Activated CD4-positive, alpha-beta T cell treated with anti-CD3 and anti-CD28 coated beads, Interleukin-2, amount 50 U/mL, for 48 hours (primary cell): Measurements from ENCODE around the gene ARSJ.

Source experiments
- DNase-seq, 2 experiments: peaks; one replicate each; pipeline ENCODE4 v3.0.0-alpha.2; 2020

ARSJ gene

DNA sequence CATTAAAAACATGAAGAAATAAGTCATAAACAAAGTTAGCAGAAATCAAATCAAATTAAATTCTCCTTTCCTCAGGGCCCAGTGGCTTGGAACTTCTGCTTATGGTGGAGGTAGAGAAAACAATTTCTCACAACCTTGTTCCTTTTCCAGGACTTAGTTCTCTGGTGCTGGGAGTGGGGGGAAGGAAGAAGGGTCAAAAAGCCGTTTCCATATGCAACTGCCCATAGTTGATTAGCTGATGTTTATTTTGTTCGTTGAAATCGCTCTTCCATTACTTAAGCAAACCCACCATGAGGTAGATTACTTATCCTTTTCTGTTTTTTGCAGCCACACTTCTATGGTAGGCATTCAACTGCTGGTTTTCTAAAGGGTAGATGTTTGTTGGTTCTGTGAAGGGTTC, 94.2 kb downstream of the ARSJ start:
- DNase-seq: no peak

DNA sequence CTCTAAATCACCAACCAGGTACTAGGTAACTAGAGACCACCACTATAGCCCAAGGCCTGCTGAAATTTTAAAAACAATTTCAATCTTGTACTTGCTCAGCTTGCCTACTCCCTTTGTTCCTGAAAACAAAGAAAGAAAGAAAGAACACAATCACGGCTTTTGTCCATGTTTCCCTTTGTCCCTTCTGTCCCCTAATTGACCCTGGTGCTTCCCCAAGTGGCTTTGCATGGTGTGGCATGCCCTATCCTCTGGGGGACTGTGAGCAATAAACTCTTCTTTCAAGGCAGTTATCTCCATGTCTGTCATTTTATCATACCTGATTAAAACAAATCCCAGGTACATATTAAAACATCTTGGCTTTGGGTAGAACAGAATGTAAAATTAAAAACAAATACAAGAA, 94.8 kb downstream of the ARSJ start:
- no peak for DNase-seq

DNA sequence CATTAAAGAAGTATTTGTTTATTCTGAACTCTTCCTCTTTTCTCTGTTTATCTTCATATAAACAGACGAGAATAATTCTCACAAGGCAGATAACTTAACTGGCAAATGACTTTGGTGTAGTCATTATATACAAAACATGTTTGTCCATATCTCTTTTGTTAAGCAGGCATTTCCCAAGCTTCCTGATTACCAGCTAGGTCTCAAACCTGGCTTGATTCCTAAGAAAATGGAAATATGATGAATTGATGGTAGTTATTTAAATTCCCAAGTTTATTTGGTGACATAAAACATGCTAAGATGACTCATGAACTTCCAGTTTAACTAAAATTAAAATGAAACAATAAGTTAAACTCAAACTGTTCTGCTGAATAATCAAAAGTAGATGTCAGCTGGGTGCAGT, 96.8 kb downstream of the ARSJ start:
- no peak for DNase-seq

DNA sequence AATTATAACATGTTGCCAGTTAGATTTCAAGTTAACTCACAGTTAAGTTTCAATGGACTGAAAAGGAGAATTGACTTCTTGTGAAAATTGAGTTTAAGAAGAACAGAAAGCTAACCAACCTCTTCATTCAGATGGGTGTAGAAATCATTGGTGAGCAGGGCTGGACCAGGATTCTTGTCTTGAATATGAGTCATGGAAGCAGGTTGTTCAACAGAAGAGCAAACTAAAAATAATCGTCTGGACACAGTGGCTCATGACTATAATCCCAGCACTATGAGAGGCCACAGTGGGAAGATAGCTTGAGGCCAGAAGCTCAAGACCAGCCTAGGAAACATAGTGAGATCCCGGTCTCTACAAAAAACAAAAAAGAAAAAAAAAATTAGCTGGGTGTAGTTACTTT, 98.2 kb downstream of the ARSJ start:
- DNase-seq: no peak

DNA sequence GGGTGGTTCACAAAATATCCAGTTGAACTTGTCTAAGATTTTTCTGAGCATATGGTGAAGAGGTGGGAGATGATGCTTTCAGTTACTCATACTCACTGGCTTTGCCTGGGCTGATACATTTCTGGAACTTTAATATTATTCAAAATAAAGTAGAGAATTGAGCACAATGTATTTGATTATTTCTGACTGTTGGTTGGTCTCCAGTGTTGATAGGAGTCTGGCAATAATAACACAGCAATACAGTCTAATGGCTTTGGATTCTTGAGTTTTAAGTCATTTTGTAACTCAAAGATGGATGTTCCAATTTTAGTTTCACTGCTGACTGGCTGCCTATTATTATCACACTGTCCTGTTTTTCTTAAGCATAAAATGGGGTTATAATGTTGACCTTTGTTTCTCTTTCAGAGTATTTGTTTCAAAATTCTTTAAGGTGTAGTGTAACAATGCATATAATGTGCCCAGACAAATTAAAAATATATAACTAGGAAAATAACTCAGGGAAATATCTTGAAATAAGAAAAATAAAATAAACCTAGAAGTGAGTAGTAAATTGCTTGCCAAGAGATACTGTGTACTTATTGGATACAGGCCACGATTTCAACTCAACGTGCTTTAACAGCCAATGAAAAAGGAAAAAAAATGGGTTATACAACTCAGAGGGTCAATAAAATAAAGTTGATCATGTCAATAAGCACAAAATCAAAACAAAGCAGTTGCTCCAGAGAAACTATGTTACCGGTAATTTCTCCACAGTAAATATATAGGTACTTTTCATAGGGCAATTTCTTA, 99.0 kb downstream of the ARSJ start:
- no peak for DNase-seq

DNA sequence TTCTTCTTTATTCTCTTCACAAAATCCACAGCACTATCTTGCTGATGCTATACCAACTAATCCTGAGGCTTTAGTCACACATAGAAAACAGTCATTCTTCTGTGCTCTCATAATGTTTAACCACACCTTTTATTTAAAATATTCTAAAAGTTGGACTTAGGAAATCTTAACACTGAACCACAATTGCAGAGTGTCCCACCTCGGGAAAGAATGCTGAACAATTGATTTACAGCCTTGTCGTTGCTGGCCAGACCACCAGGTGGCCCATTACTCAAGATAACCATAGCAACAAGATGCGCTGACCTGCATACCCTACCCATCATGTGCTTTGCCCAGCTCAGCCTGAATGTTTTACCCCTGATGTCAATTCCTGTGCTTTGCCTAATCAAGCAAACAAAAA, 100.8 kb downstream of the ARSJ start:
- no peak for DNase-seq

DNA sequence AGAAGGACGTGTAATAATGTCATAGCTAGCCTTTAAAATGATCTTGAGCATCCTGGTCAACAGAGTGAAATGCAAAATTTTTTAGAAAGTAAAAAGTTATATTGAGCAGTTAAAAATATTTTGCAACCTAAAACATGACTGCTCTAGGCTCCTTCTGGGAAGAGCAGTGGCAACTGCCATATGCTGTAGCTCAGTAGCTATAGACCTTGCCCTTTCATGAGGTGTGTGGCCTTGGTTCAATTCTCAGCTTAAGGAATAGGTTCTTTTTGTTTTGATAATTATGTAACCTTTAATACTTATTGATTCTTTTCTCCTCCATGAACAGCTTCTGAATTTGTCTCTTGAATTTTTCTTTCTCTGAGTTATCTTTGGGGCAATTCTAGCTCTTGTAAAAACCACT, 105.0 kb downstream of the ARSJ start:
- no peak for DNase-seq

DNA sequence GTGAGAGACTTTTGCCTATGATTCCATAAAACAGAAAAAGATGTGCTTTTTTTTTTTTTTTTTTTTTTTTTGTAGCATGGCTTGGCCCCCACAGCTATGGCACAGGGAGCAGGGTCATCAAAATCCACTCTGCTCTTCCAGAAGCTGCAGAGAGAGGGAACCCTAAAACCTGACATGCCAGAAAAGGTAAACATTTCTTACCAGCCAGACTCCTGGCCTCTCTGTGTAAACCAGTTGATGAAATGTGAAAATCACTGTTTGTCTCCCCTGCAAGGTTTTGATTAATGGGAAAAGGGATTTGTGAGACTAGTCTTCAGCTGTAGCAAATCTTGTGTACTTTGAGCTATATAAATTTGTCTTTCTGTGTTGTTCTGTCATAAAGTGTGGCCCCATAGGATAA, 105.9 kb downstream of the ARSJ start:
- no peak for DNase-seq

DNA sequence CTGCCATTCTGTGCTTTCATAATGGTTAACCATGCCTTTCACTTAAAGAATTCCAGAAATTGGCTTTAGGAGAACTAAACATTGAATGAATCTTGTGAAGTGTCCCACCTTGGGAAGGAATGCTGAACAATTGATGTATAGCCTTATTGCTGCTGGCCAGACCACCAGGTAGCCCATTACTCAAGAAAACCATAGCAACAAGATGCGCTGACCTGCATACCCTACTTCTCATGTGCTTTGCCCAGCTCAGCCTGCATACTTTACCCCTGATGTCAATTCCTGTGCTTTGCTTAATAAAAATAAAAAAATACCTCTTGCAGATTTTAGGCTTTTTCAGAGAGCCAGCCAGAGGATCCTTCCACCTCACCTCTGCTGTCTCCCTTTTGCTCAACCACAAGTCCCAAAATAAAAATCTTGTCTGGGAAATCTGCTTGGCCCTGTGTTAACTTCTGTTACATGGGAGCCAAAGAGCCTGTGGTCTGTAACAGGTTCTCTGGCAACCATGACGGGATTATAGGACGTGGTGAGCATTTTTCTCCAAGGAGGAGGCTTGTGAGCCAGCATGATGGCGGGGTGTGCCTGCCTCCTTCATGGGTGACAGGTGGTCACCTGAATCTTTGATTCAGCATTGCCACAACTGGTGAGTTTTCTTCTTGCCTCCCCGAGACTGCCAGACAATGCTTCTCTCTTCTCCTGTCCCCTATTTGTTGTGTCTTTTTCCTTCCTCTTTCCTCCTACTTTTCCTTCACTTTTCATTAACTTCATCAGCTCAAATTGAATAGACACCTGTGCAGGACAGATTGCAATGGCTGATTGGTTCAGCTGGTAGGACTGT, 106.8 kb downstream of the ARSJ start:
- no peak for DNase-seq

DNA sequence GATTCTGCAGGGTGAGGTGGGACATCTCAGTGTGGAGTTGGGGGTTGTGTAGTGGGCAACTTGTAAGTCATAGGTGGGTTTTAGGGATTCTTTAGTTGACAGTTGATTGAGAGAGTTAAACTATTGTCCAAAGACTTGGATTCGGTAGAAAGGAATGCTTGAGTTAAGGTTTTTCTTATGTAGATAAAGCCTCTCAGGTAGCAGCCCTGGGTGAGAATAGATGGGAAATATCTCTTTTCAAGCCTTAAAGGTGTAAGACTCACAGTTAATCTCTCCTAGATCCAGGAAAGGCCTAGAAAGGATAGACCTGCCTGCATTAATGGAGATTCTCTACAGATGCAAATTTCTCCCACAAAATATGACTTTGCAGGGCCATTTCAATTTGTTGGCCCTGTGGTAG, 108.4 kb downstream of the ARSJ start:
- no peak for DNase-seq

DNA sequence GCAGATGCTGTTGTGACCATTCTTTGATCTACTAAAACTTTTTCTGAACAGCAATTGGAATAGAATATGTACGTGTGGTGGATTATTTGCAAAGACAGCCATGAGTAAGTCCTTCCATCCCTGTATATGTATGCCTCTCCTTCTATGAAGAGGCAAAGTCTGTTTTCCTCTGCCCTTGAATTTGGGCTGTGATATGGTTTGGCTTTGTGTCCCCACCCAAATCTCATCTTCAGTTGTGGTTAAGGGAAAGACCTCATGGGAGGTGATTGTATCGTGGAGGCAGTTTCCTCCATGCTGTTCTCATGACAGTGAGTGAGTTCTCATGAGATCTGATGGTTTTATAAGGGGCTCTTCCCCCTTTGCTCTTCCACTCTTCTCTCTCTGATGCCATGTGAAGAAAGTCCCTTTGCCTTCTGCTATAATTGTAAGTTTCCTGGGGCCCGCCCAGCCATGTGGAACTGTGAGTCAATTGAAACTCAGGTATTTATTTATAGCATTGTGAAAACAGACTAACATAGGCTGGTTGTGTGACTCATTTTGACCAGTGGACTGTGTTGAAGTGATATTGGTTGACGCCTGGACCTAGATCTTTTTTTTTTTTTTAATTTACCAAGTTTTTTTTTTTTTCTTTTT, 109.6 kb downstream of the ARSJ start:
- peak; percentile 56 to 62 for DNase-seq

DNA sequence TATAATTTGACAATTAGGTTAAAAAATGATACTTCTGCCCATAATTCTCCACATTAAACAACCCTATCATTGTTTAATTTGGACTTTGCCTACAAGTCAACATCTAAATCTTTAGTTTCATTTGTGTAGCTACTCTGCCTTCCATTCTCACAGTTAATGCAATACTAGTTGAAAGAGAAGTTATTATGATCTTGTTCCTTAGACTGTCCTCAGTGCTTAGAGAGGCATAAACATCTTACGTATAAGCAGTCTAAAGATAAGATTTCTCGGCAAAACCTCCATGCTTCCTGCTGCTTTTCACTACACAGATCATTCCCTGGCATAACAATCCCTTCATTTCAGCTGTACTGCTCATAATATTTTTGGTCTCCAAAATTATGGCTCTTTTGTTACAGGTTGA, 112.8 kb downstream of the ARSJ start:
- DNase-seq: no peak

DNA sequence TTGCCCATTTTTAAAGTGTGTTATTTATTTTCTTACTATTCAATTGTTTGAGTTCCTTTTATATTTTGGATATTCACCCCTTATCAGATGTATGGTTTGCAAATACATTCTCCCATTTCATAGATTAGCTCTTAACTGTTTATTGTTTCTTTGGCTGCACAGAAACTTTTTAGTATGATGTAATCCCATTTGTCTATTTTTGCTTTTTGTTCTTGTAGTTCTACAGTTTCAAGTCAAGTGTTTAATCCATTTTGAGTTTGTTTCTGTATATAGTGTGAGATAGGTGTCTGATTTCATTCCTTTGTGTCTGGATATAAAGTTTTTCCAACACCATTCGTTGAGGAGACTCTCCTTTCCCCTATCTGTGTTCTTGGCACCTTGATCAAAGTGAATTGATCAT, 120.5 kb downstream of the ARSJ start:
- DNase-seq: no peak

DNA sequence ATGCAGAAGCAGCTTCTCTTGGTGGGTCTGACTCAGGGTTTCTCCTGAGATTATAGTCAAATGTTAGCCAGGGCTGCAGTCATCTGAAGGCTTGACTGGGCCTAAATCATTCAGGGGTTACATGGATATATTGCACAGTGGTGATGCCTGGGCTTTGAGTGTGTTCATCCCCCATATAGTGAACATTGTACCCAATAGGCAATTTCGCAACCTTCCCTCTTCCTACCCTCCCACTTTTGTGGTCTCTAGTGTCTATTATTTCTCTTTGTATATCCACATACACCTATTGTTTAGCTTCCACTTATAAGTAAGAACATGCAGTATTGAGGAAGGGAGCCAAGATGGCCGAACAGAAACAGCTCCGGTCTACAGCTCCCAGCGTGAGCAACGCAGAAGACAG, 127.6 kb downstream of the ARSJ start:
- DNase-seq: no peak
